Glomerular visceral epithelial cell (primary cell): ENCODE results near the gene PPP2R5E.
A peak's percentile ranks its signal among the peaks of the same experiment; 100 is the strongest.

Experiments used
- DNase-seq: peaks from one replicate; pipeline ENCODE4 v3.0.0-alpha.2; 2016; ENCODE audit errors: extremely low spot score

Gene PPP2R5E

GRCh38 chr14:63472986-63473788, 70.0 kb downstream of the PPP2R5E start:
- DNase-seq, result no peak

- DNase-seq, result peak; percentile 30
Observed at GRCh38 chr14:63470962-63471793, 72.0 kb downstream of the PPP2R5E start.

GRCh38 chr14:63468294-63468693, 74.9 kb downstream of the PPP2R5E start:
- DNase-seq, result peak; percentile 19

- no peak for DNase-seq
Observed at GRCh38 chr14:63467440-63468072, 75.6 kb downstream of the PPP2R5E start.

- DNase-seq, result no peak
Observed at GRCh38 chr14:63465347-63465746, 77.8 kb downstream of the PPP2R5E start.

- no peak for DNase-seq
Observed at GRCh38 chr14:63460680-63461369, 82.4 kb downstream of the PPP2R5E start.

- no peak for DNase-seq
Observed at GRCh38 chr14:63459738-63460137, 83.4 kb downstream of the PPP2R5E start.

- no peak for DNase-seq
Observed at GRCh38 chr14:63457498-63457897, 85.7 kb downstream of the PPP2R5E start.

- DNase-seq, result peak; percentile 67
Observed at GRCh38 chr14:63454863-63455622, 88.1 kb downstream of the PPP2R5E start.

- no peak for DNase-seq
Observed at GRCh38 chr14:63454436-63454835, 88.7 kb downstream of the PPP2R5E start.

GRCh38 chr14:63453443-63453936, 89.7 kb downstream of the PPP2R5E start:
- no peak for DNase-seq

- no peak for DNase-seq
Observed at GRCh38 chr14:63452796-63453195, 90.4 kb downstream of the PPP2R5E start.

GRCh38 chr14:63448841-63449240, 94.3 kb downstream of the PPP2R5E start:
- no peak for DNase-seq

- DNase-seq, result no peak
Observed at GRCh38 chr14:63444588-63444987, 98.6 kb downstream of the PPP2R5E start.

GRCh38 chr14:63443988-63444387, 99.2 kb downstream of the PPP2R5E start:
- DNase-seq, result no peak

GRCh38 chr14:63443361-63443760, 99.8 kb downstream of the PPP2R5E start:
- no peak for DNase-seq

- DNase-seq, result peak; percentile 81
Observed at GRCh38 chr14:63438065-63438757, 105.0 kb downstream of the PPP2R5E start.

- DNase-seq, result no peak
Observed at GRCh38 chr14:63436286-63437098, 106.7 kb downstream of the PPP2R5E start.

- no peak for DNase-seq
Observed at GRCh38 chr14:63435838-63436237, 107.3 kb downstream of the PPP2R5E start.
